Activated CD8-positive, alpha-beta memory T cell treated with anti-CD3 and anti-CD28 coated beads for 1 hour (primary cell): ENCODE data around the gene RECK.
"Not testable (repeated sequence)": the region's sequence is repeated elsewhere in the genome, so short reads cannot be mapped to it uniquely, and the experiment has no call there.

Experiments
- DNase-seq, 2 donors: peaks; one replicate each; pipeline ENCODE4 v3.0.0-alpha.2; 2020; ENCODE audit warnings: low read depth in 1 of 2; ENCODE audit errors: extremely low read depth in 1 of 2

RECK gene, protein sequence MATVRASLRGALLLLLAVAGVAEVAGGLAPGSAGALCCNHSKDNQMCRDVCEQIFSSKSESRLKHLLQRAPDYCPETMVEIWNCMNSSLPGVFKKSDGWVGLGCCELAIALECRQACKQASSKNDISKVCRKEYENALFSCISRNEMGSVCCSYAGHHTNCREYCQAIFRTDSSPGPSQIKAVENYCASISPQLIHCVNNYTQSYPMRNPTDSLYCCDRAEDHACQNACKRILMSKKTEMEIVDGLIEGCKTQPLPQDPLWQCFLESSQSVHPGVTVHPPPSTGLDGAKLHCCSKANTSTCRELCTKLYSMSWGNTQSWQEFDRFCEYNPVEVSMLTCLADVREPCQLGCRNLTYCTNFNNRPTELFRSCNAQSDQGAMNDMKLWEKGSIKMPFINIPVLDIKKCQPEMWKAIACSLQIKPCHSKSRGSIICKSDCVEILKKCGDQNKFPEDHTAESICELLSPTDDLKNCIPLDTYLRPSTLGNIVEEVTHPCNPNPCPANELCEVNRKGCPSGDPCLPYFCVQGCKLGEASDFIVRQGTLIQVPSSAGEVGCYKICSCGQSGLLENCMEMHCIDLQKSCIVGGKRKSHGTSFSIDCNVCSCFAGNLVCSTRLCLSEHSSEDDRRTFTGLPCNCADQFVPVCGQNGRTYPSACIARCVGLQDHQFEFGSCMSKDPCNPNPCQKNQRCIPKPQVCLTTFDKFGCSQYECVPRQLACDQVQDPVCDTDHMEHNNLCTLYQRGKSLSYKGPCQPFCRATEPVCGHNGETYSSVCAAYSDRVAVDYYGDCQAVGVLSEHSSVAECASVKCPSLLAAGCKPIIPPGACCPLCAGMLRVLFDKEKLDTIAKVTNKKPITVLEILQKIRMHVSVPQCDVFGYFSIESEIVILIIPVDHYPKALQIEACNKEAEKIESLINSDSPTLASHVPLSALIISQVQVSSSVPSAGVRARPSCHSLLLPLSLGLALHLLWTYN

DNA sequence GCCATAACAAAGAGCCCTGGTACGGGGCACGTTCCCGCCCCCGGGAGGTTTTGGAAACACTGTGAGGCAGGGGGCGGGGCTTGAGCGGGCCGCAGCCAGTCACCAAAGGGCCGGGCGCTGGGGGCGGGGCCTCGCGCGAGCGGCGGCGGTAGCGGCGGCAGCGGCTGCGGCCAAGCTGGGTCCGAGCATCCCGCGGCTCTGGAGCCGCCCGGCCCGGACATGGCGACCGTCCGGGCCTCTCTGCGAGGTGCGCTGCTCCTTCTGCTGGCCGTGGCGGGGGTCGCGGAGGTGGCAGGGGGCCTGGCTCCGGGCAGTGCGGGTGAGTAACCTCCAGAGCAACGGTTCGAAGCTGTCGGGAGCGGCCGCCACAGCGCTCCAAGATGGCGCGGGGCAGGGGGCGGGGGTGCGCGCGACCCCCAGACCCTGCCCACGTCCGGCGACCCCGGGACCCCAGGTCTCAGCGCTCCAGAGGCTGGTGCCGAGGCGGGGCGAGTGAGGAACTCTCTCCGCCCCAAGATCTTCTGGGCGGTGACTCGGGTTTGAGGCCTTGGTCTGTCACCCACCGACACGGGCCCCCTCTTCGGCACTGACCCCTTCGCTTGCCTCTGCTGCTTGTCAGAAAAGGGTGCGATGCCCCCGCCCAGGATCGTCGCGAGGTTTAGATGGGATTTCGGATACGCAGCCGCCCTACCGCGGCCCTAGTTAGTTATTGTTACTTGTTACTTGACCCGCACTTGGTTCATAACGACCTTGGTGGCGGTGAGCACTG is at the start of gene RECK:
Gene RECK (plus strand): TSS at position 134 of the 769 bp plus-strand sequence. CDS start 86 bp downstream, at position 220.
- DNase-seq = peak; percentile 60 to 84

DNA sequence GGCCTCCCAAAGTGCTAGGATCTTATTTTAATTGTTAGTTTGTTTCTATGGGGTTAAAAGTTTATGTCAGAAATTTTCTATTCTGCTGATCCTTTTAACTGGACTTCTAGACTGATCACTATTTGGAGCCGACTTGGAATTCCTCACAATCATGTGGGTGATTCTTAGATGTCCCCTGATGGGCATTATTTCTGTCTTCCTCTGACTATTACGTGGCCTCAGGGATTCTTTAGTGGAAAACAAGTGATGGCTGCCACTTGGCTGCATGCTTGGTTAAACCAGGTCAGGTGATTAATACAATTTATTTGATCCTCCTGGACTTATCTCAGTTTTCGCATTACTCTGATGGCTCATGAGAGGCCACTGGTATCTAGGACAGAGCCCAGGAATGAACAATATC is 46.6 kb upstream of the RECK start:
- DNase-seq = no peak

DNA sequence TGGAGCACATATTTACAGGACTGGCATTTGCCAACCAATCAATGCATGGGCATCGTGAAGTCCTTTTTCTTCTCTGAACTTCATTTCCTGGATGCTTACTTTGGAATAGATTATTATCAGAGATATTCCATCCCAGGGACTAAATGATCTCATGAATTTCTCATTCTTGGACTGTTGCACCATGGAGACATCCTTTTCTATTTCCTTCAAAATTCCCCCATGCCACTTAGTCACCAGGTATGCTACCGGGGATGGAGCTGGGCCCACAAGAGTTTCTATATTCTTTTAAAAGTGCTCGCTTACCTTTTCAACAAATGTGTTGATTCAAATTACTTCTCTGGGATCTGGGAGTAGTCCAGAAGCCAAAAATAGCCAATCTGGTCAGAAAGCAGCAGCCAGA is 43.6 kb upstream of the RECK start:
- not testable (repeated sequence) for DNase-seq

DNA sequence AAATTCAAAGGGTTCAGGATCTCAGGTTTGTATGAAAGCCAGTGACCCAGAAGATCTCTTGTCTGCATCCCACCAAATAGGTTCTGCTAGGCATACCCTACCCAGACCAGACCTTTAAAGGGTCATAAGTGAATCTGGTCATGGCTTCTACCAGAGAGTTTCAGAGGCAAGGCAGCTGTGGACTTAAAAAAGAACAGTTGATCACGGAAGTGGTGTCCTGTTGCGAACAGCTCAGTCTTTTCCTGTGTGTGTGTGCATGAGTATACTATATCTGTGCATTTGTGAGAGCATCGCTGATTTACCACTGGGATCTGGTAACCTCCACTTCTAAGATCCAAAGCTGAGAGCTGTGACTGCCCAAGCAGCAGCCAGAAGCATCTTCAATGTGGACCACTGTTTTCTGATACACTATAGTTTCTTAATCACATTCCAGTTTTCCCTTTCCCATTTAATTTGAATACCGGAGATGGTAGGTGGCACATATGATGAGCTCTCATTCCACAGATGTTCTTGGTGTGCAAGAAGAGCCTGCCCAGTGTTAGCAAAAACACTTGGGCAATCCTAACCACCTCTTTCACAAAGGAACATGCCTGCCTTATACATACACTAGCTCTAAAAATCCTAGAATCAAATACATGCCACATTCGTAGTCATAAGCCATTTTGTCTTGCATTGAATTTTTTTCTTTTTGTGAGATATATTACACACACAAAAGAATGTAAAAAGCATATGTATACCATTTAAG is 42.6 kb upstream of the RECK start:
- no peak for DNase-seq

DNA sequence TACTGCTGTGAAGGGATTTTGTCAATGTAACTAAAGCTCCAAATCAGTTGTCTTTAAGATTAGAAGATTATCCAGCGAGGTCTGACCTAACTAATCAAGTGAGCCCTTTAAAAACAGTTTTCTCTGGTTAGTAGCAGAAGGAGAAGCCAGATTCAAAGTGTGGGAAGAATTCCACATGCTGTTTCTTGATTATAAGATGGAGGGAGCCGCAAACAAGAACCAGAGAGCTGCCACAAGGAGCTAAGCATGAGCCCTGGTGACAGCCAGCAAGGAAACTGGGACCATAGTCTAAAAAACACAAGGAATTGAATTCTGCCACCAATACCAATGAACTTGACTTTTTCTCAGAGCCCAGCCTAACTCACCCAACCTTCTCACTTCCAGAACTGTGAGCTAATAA is 41.8 kb upstream of the RECK start:
- no peak for DNase-seq

DNA sequence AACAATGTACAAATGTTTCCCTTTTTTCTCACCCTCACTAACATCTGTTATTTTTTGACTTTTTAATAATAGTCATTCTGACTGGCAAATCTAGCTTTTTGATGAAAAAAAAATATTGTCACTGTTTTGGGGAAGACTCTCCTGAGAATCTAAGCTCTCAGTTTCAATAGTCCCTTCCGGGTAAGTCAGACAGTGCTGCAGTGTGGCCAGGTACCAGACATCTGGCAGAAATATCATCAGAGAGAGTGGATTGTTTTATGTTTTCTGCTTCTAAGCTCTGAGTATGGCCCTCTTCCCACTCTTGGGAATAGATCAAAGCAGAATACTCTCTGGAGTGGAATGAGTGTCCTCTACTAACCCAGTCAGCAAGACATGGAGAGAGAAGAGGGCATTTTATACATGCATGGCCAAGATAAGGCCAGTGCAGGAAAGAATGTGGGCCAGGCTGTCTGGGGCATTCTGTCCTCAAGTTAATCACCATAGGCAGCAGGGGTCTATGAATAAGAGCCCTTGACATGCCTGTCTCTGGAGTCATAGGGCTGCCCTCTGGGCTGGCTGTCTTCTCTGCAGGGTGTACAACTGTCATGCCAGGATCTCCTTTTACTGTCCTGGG is 40.2 kb upstream of the RECK start:
- DNase-seq = no peak

DNA sequence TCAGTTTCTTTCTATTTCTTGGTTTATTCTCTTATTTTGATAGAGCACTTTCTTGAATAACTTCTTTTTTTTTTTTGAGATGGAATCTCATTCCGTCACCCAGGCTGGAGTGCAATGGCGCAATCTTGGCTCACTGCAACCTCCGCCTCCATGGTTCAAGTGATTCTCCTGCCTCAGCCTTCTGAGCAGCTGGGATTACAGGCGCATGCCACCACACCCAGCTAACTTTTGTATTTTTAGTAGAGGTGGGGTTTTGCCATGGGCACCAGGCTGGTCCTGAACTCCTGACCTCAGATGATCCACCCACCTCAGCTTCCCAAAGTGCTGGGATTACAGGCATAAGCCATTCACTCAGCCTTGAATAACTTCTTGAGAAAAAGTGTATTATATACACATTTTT is 39.7 kb upstream of the RECK start:
- not testable (repeated sequence) for DNase-seq

DNA sequence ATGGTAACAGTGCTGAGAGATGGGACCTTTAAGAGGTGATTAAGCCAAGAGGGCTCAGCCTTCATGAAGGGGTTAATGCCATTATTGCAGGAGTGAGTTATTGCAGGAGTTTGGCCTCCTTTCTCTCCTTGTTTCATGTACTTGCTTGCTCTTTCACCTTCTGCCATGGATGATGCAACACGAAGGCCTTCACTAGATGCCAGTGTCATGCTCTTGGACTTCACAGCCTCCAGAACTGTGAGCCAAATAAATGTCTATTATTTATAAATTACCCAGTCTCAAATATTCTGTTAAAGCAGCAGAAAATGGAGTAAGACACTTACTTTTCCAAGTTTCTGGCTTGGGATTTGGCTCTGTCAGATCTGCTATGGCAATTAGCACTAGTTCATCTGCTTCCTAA is 38.4 kb upstream of the RECK start:
- DNase-seq = no peak

DNA sequence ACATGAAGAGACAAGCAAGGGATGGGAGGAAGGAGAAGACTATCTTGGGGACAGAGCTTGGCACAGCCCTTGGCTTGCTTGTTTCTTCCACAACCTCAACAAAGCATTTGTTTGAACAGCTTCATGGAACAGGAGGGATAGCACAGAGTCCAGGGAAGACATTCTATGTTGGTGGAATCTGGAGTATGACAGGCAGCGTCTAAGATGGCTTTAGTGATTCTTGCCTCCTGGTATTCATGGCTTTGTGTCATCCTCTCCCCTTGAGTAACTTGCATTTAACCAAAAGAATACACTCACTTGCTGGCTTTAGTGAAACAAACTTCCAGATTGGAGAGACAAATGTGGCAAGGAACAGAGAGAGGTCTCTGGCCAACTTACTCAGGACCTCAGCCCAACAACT is 30.8 kb upstream of the RECK start:
- DNase-seq = no peak

DNA sequence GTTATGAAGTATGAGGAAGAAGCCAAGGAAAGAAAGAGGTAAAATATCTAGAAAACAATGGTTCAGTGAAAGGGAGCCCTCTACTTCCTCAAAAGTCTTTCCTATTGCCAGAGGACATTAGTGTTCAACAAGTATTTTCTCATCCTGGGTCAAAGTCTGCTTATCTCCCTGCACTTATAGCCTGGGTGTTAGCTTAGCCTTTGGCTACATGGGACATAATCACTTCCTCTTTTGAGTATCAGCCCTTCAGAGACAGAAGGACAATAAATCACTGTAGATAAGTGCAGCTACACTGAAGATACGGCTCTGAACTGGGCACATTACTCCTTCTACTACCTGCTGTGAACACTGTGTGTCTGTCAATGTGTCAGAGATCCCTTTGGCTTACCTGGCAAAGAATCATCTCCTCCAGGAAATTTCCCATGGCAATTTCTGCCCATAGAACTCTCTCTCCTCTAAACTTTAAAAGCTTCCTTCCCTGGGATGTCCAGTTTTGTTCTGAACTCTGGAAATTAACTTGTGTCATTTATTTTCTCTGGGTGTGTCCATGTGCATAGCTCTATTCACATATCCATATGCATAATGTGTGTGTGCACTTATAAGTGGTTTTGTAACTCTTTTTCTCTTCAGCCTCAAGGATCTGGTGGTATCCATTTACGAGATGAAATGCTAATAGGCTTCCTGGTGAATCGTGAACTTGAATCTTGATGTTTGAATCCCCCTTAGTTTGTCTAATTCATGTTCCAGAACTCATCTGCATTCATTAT is 30.0 kb upstream of the RECK start:
- DNase-seq = no peak

DNA sequence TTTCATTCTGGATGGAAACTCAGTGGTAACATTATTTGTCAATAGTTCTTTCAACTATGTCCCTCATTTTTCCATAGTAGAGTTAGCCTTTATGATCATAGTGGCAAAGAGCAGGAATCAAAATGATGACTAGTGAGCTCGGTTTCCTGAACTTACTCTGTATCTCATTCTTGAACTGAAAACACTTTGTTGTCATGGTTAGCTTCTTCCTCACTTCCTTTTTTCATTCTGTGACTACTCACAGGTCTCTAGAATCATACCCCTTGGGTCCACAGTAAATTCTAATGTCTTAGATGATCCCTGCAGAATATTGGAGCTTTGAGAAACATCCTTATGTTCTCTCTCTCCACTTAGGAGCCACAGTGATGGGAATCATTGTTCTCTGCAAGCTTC is 29.4 kb upstream of the RECK start:
- no peak for DNase-seq

DNA sequence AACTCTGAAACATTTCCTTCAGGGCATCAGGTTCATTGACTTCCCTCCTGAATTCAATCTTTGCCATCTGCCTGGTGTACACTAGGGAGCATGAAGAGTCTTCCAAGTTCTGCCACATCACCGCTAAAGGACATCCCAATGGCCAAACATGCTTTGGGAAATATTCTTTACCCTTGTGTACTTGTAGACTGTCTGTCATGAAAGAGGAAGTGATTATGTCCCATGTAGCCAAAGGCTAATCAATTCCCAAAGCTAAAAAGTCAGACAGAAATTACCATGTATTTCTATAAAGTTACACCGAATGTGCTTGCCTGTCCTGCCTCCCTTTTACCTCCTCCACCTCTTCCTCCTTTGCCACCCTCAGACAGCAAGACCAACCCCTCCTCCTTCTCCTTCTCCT is 28.9 kb upstream of the RECK start:
- no peak for DNase-seq

DNA sequence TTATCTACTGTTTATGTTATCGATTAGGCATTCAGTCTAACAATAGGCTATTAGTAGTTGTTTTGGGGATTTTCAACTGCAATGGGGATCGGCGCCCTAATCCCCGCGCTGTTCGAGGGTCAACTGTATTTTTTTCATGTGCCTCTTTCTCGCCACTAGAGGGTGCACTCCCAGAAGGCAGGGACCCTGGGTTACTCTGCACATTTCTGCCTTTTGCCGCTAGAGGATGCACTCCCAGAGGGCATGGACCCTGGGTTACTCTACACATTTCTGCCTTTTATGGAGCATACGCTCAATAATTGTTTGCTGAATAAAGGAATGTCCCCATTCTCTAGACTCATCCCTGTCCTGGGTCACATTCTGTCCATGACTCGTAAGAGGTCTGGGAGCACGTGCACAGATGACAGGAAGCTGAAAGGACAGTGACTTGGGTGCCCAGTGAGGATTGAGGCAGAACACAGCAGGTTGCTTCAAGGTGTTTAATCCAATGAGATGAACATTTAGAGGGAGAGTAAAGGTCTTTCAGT is 27.9 kb upstream of the RECK start:
- DNase-seq = peak; percentile 16 to 39

DNA sequence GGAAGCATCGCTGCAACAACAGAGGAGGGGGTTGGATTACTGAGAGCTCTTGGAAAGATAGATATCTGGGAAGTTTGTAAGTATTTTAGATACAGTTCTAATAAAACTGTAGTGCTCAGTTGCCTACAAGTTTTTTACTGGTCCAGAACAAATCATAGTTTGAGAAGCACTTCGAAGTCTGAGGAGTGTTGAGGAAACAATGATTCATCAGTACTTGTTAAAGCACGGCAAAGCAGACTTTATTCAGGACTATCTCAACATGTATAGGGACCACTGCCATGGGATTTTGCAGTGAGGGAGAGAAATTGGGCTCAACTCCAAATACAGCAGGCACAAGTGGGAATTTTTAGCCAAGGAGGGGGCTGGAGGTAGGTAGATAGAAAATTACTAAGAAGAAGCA is 25.3 kb upstream of the RECK start:
- DNase-seq = no peak

DNA sequence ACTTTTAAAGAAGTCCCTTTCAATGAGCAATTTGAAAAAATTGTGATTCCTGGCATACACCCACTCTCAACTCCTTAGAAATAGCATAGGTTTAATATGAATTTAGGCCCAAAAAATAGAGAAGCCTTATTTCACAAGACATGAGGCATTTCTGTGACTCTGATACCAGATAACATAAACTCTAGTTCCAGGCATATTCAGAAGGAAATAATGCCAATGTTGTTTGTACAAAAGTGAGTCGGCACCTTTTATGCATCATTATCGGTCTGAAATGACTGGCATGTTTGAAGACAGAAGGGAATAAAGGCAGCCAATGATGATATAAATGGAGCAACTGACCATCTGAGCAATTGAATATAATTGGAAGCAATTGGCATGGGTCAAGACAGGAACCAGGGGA is 19.4 kb upstream of the RECK start:
- DNase-seq = no peak

DNA sequence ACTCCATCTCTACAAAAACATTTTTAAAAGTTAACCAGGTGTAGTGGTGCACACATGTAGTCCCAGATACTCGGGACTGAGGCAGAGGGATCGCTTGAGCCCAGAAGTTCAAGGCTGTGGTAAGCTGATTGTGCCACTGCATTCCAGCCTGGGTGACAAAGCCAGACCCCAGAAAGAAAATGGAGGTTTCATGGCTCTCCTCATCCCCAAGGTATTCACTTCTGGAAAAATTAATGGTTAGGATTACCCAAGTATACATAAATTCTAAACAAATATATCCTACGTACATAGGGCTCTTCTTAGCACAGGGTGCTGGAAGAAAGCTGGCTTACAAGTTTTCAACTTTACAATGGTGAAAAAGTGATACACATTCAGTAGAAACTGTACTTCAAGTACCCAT is 18.6 kb upstream of the RECK start:
- DNase-seq = no peak

DNA sequence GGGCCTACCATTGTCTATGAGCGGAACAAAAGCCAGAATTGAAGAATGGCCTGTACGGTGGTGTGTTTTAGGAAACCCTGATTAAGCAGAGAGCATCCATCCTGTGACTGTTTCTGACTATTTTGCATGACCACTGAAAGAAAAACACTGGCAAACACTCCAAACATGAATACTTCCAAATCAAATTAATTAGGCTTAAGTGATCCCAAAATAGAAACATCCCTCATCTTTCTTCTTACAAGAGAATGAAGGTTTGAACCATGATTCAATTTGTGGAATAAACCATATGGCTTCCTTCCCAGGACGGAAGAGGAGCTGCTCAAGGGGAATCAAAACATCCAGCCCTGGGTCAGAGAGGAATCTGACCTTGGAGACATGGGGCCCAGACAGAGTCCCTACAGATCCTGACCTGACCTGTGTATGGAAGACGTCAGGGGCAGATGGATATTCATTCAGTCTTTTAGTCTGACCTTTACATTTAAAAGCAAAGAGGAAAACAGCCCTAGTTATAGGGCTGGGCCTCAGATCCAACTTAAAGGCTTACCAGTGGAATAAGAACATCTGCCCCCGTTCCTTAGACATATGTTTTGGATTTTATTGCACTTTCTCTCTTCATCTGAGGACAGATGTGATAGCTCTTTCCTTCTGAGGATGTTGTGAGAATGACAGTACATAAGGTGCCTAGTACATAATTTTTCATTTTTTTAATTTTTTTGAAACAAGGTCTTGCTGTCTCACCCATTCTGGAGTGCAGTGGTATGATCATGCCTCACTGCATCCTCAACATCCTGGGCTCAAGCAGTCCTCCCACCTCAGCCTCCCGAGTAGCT is 17.6 kb upstream of the RECK start:
- no peak for DNase-seq

DNA sequence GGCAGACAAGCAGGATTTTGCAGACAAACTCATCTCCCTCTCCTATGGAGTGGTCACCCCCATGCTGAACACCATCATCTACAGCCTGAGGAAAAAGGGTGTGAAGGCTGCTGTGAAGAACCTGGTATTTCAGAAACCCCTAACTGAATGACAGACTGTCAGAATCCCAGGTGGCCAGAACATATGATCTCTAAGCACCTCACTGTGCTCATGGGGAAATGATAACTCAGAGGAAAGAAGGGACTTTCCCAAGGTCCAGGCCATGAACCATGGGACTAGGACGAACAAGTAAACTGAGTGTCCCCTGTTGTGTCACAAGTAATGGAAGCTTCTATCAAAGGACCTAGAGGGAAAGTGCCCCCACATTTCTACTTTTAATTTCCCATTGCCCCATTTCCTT is 14.7 kb upstream of the RECK start:
- no peak for DNase-seq
